H9 (cell line): Measurements from ENCODE around the gene PPP1R3C. TPM values are rescaled to one million over a fixed set of nuclear protein-coding genes. Genes with fewer than 3 reads are reported as not detected.

Source experiments
- DNase-seq: peaks from one replicate; pipeline ENCODE4 v3.0.0-alpha.2; 2017
- H2AFZ ChIP-seq: one replicate; pipeline ENCODE4 v1.6.1; 2013; ENCODE audit warnings: mild to moderate bottlenecking, low read length, control low read depth, moderate library complexity
- H2AK5ac ChIP-seq: 2 replicates; pipeline ENCODE4 v1.6.1; 2013; ENCODE audit warnings: low read length, control low read depth, mixed read lengths; ENCODE audit not compliant: insufficient read length
- H2BK120ac ChIP-seq: one replicate; pipeline ENCODE4 v1.6.1; 2013; ENCODE audit warnings: low read depth, mild to moderate bottlenecking, low read length, control low read depth, inconsistent platforms; ENCODE audit not compliant: poor library complexity, severe bottlenecking
- H2BK12ac ChIP-seq: 2 replicates; pipeline ENCODE4 v1.6.1; 2013; ENCODE audit warnings: low read length, control low read depth, mixed read lengths, low read depth; ENCODE audit not compliant: insufficient read length
- H2BK15ac ChIP-seq: 2 replicates; pipeline ENCODE4 v1.6.1; 2013; ENCODE audit warnings: low read depth, low read length, control low read depth
- H2BK20ac ChIP-seq: one replicate; pipeline ENCODE4 v1.6.1; 2013; ENCODE audit warnings: low read depth, mild to moderate bottlenecking, low read length, control low read depth, inconsistent platforms; ENCODE audit not compliant: poor library complexity, severe bottlenecking
- H2BK5ac ChIP-seq: 2 replicates; pipeline ENCODE4 v1.6.1; 2013; ENCODE audit warnings: low read length, control low read depth, mixed read lengths; ENCODE audit not compliant: insufficient read length
- H3K14ac ChIP-seq: 2 replicates; pipeline ENCODE4 v1.6.1; 2013; ENCODE audit warnings: low read length, control low read depth; ENCODE audit not compliant: insufficient read depth
- H3K18ac ChIP-seq: 2 replicates; pipeline ENCODE4 v1.6.1; 2013; ENCODE audit warnings: low read depth, mild to moderate bottlenecking, mixed read lengths, low read length, control low read depth; ENCODE audit not compliant: insufficient read length
- H3K23ac ChIP-seq: 2 replicates; pipeline ENCODE4 v1.6.1; 2013; ENCODE audit warnings: low read length, control low read depth, mixed read lengths, low read depth; ENCODE audit not compliant: insufficient read length
- H3K23me2 ChIP-seq: 2 replicates; pipeline ENCODE4 v1.6.1; 2013; ENCODE audit warnings: low read depth, mild to moderate bottlenecking, mixed read lengths, low read length, control low read depth; ENCODE audit not compliant: insufficient read length, poor library complexity, severe bottlenecking
- H3K27ac ChIP-seq: 2 replicates; pipeline ENCODE4 v1.5.1; 2013; ENCODE audit warnings: low read length, control low read depth, mixed read lengths, low read depth; ENCODE audit not compliant: insufficient read length
- H3K27me3 ChIP-seq: 2 replicates; pipeline ENCODE4 v1.6.1; 2013; ENCODE audit warnings: low read length, control low read depth, inconsistent platforms; ENCODE audit not compliant: insufficient read depth
- H3K4ac ChIP-seq: 2 replicates; pipeline ENCODE4 v1.6.1; 2013; ENCODE audit warnings: low read depth, mild to moderate bottlenecking, control low read depth, inconsistent platforms, low read length, moderate library complexity
- H3K4me1 ChIP-seq: 2 replicates; pipeline ENCODE4 v1.6.1; 2013; ENCODE audit warnings: low read length, control low read depth, inconsistent platforms; ENCODE audit not compliant: insufficient read depth
- H3K4me2 ChIP-seq: 2 replicates; pipeline ENCODE4 v1.6.1; 2013; ENCODE audit warnings: low read length, control low read depth, mixed read lengths; ENCODE audit not compliant: insufficient read length, insufficient read depth
- H3K56ac ChIP-seq: 2 replicates; pipeline ENCODE4 v1.6.1; 2013; ENCODE audit warnings: low read depth, mild to moderate bottlenecking, mixed read lengths, low read length, control low read depth; ENCODE audit not compliant: insufficient read length
- H3K79me1 ChIP-seq: 2 replicates; pipeline ENCODE4 v1.6.1; 2013; ENCODE audit warnings: low read depth, mild to moderate bottlenecking, moderate library complexity, low read length, control low read depth, inconsistent platforms; ENCODE audit not compliant: insufficient read depth, poor library complexity, severe bottlenecking
- H3K79me2 ChIP-seq: 2 replicates; pipeline ENCODE4 v1.6.1; 2013; ENCODE audit warnings: low read length, control low read depth, inconsistent platforms; ENCODE audit not compliant: insufficient read depth
- H3K9ac ChIP-seq: 2 replicates; pipeline ENCODE4 v1.6.1; 2013; ENCODE audit warnings: low read length, control low read depth, mixed read lengths; ENCODE audit not compliant: insufficient read length; ENCODE audit errors: extremely low read depth
- H3K9me3 ChIP-seq: one replicate; pipeline ENCODE4 v1.6.1; 2013; ENCODE audit warnings: low read depth, low read length, inconsistent platforms; ENCODE audit not compliant: control insufficient read depth
- H3T11ph ChIP-seq: one replicate; pipeline ENCODE4 v1.6.1; 2013; ENCODE audit warnings: mild to moderate bottlenecking, low read length, control low read depth, inconsistent platforms
- H4K20me1 ChIP-seq: one replicate; pipeline ENCODE4 v1.6.1; 2013; ENCODE audit not compliant: control insufficient read depth, insufficient read length, insufficient read depth
- H4K5ac ChIP-seq: 2 replicates; pipeline ENCODE4 v1.6.1; 2013; ENCODE audit warnings: low read depth, mild to moderate bottlenecking, mixed read lengths, low read length, control low read depth; ENCODE audit not compliant: insufficient read length
- H4K8ac ChIP-seq: replicated peaks from 2 replicates; pipeline ENCODE4 v1.6.1; 2013; ENCODE audit warnings: low read length, control low read depth, mixed read lengths, low read depth; ENCODE audit not compliant: insufficient read length
- H4K91ac ChIP-seq: 2 replicates; pipeline ENCODE4 v1.6.1; 2013; ENCODE audit warnings: low read depth, mild to moderate bottlenecking, moderate library complexity, mixed read lengths, low read length, control low read depth; ENCODE audit not compliant: insufficient read length
- H3K27ac Mint-ChIP-seq, 3 experiments: 2 replicates in 2 of 3; 3 replicates in 1 of 3; pipeline ENCODE4 v1.8.0; 2020 to 2021; ENCODE audit warnings: mixed read lengths in 3 of 3, mild to moderate bottlenecking in 1 of 3, moderate library complexity in 1 of 3
- H3K27me3 Mint-ChIP-seq: 2 replicates; pipeline ENCODE4 v1.8.0; 2021; ENCODE audit warnings: low read depth, mild to moderate bottlenecking, moderate library complexity, mixed read lengths
- H3K36me3 Mint-ChIP-seq, 3 experiments: 2 replicates in 2 of 3; 3 replicates in 1 of 3; pipeline ENCODE4 v1.8.0; 2020 to 2021; ENCODE audit warnings: low read depth in 3 of 3, mixed read lengths in 3 of 3; ENCODE audit not compliant: insufficient read depth in 1 of 3
- H3K4me1 Mint-ChIP-seq, 2 experiments: 2 replicates each; pipeline ENCODE4 v1.8.0; 2020; ENCODE audit warnings: mixed read lengths in 2 of 2
- H3K4me3 Mint-ChIP-seq, 2 experiments: 2 replicates in 1 of 2; 3 replicates in 1 of 2; pipeline ENCODE4 v1.8.0; 2020 to 2021; ENCODE audit warnings: mild to moderate bottlenecking in 2 of 2, mixed read lengths in 2 of 2, moderate library complexity in 1 of 2
- H3K9me3 Mint-ChIP-seq, 2 experiments: 2 replicates in 1 of 2; 3 replicates in 1 of 2; pipeline ENCODE4 v1.8.0; 2020; ENCODE audit warnings: mild to moderate bottlenecking in 2 of 2, mixed read lengths in 2 of 2, moderate library complexity in 1 of 2
- WGBS: extraction: QIAGEN DNeasy Blood & Tissue Kit; methylation state at CpG from one replicate; pipeline ENCODE4 v1.1.7; 2013; ENCODE audit warnings: missing lambda C conversion rate, low lambda C conversion rate, mixed read lengths; ENCODE audit not compliant: insufficient read length; ENCODE audit errors: extremely low coverage; 5-methylcytosine and 5-hydroxymethylcytosine counted together
- total RNA-seq: library from RNA; stranded (reverse); gene quantifications from 2 replicates; pipeline ENCODE4 v1.2.1, GENCODE V29; 2021
- TF ChIP-seq, protein P1 (sequence below): fragments of 200-600 bp; sonication (generic); conservative IDR thresholded peaks from 3 replicates; pipeline ENCODE4 v1.8.0; 2021; ENCODE audit warnings: antibody characterized with exemption, mild to moderate bottlenecking

PPP1R3C gene
- total RNA-seq, 1 experiment from 2014 or later = 1.2 TPM

DNA sequence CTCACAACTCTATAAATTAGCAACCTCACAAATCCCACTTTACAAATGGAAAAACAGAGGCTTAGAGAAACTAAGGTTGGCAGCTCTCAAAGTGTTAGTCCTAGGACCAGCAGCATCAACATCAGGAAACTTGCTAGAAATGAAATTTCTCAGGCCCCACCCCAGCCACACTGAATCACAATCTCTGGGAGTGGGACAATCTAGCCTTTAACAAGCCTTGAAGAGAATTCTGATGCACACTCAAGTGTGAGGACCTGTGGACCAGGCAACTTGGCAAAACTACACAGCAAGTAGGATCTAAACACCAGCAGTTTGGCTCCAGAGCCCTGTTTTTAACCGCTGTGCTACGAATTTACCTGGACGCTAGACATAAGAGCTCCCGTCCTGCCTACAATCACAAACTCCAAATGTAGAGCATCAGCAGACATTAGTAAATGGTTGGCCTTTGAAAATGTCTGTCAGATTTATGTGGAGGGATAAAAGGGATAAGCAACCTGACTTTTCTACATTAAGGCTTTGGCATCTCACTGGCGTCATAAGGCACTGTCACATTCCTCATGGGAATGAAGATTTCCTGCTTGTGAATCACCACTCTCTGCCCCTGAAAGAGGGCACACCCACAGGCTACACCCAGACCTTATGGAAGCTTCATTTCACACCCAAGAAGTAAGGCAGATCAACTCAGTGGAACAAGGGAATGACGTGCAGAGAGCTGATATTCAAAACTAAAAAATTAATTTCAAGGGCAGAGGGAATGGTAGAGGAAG is 34.5 kb downstream of the PPP1R3C start:
- H3K4me2 ChIP-seq = no peak overlapping the region
- no CpG with 5 or more reads among the region's 6 CpGs for WGBS
- no peaks in the 10 kb centered on the region for H3K4me1 Mint-ChIP-seq

More for the DNA sequence above, 34.5 kb downstream of the PPP1R3C start:
- no peaks in the 10 kb centered on the region for H3K79me1 ChIP-seq
- H3K23me2 ChIP-seq = no peaks in the 10 kb centered on the region
- no peaks in the 10 kb centered on the region for H4K20me1 ChIP-seq
- H3K14ac ChIP-seq = no peak overlapping the region
- H3K56ac ChIP-seq = no peak overlapping the region
- no peak overlapping the region for H2BK120ac ChIP-seq
- peaks cover 10% of the 10 kb centered on the region for H3K27me3 Mint-ChIP-seq
- H4K5ac ChIP-seq = no peak overlapping the region
- no peak overlapping the region for H4K8ac ChIP-seq
- H3K27me3 ChIP-seq = no peaks in the 10 kb centered on the region
- no peak overlapping the region for H2AFZ ChIP-seq
- H3K4ac ChIP-seq = no peak overlapping the region
- no peak overlapping the region for H3K4me3 Mint-ChIP-seq
- H2BK20ac ChIP-seq = no peak overlapping the region
- H3K27ac ChIP-seq = no peak overlapping the region
- no peak overlapping the region for H3K18ac ChIP-seq
- no peaks in the 10 kb centered on the region for H3K4me1 ChIP-seq
- no peak overlapping the region for H3K9ac ChIP-seq
- no peaks in the 10 kb centered on the region for H3K36me3 Mint-ChIP-seq
- no peak overlapping the region for H3K27ac Mint-ChIP-seq
- H2BK12ac ChIP-seq = no peak overlapping the region
- no peaks in the 10 kb centered on the region for H3K79me2 ChIP-seq
- no peak overlapping the region for H2BK15ac ChIP-seq
- no peak overlapping the region for H4K91ac ChIP-seq
- TF ChIP-seq, protein P1, sequence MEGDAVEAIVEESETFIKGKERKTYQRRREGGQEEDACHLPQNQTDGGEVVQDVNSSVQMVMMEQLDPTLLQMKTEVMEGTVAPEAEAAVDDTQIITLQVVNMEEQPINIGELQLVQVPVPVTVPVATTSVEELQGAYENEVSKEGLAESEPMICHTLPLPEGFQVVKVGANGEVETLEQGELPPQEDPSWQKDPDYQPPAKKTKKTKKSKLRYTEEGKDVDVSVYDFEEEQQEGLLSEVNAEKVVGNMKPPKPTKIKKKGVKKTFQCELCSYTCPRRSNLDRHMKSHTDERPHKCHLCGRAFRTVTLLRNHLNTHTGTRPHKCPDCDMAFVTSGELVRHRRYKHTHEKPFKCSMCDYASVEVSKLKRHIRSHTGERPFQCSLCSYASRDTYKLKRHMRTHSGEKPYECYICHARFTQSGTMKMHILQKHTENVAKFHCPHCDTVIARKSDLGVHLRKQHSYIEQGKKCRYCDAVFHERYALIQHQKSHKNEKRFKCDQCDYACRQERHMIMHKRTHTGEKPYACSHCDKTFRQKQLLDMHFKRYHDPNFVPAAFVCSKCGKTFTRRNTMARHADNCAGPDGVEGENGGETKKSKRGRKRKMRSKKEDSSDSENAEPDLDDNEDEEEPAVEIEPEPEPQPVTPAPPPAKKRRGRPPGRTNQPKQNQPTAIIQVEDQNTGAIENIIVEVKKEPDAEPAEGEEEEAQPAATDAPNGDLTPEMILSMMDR = no peak
- no peak overlapping the region for H2AK5ac ChIP-seq
- DNase-seq = no peak
- H3K23ac ChIP-seq = no peak overlapping the region
- H3K9me3 Mint-ChIP-seq = no peaks in the 10 kb centered on the region
- H3K9me3 ChIP-seq = no peaks in the 10 kb centered on the region
- H2BK5ac ChIP-seq = no peak overlapping the region
- no peak overlapping the region for H3T11ph ChIP-seq
